Spleen (tissue), 11 donors: Measurements from ENCODE around the gene UTS2R. TPM values are rescaled to one million over a fixed set of nuclear protein-coding genes. Genes with fewer than 3 reads are reported as not detected.

Source experiments
- DNase-seq: peaks from one replicate; pipeline ENCODE4 v3.0.0-alpha.2; 2020
- H3K27ac ChIP-seq, 8 donors: fragments of 200-600 bp; sonication (generic) in 7 of 8; 1 replicate in 4 of 8; 2 replicates in 4 of 8; pipeline versions ENCODE4 v1.5.0 to v1.8.0; 2016 to 2021; ENCODE audit warnings: inconsistent platforms in 4 of 8, mild to moderate bottlenecking in 4 of 8, moderate library complexity in 1 of 8
- H3K27me3 ChIP-seq, 7 donors: fragments of 200-600 bp; sonication (generic) in 6 of 7; replicated peaks in 1 of 7; 1 replicate in 4 of 7; 2 replicates in 3 of 7; pipeline versions ENCODE4 v1.5.0 to v1.8.0; 2016 to 2021; ENCODE audit warnings: inconsistent platforms in 3 of 7, mild to moderate bottlenecking in 1 of 7
- H3K36me3 ChIP-seq, 6 donors: fragments of 200-600 bp; sonication (generic) in 5 of 6; 1 replicate in 4 of 6; 2 replicates in 2 of 6; pipeline versions ENCODE4 v1.5.0 to v1.8.0; 2016 to 2021; ENCODE audit warnings: inconsistent platforms in 2 of 6
- H3K4me1 ChIP-seq, 6 donors: fragments of 200-600 bp; sonication (generic) in 5 of 6; 1 replicate in 3 of 6; 2 replicates in 3 of 6; pipeline versions ENCODE4 v1.5.0 to v1.8.0; 2016 to 2021; ENCODE audit warnings: inconsistent platforms in 3 of 6
- H3K4me3 ChIP-seq, 8 donors: fragments of 200-600 bp; sonication (generic) in 7 of 8; 1 replicate in 4 of 8; 2 replicates in 4 of 8; pipeline versions ENCODE4 v1.5.0 to v1.8.0; 2016 to 2021; ENCODE audit warnings: inconsistent platforms in 4 of 8, mild to moderate bottlenecking in 4 of 8, moderate library complexity in 2 of 8
- H3K9me3 ChIP-seq, 8 donors: fragments of 200-600 bp; sonication (generic) in 7 of 8; 1 replicate in 4 of 8; 2 replicates in 4 of 8; pipeline versions ENCODE4 v1.5.0 to v1.8.0; 2016 to 2021; ENCODE audit warnings: inconsistent platforms in 4 of 8
- CTCF ChIP-seq, 11 experiments: fragments of 200-600 bp in 7 of 11; fragments of 450-650 bp in 4 of 11; sonication (generic) in 4 of 11; IDR thresholded peaks in 8 of 11; conservative IDR thresholded peaks in 3 of 11; 1 replicate in 7 of 11; 2 replicates in 4 of 11; pipeline versions ENCODE4 v1.4.0 to v1.8.0; 2016 to 2021; ENCODE audit warnings: antibody characterized with exemption in 11 of 11, inconsistent platforms in 4 of 11, mild to moderate bottlenecking in 1 of 11
- POLR2A ChIP-seq, 3 donors: fragments of 450-650 bp; IDR thresholded peaks; one replicate each; pipeline ENCODE4 v1.5.1; 2017; ENCODE audit warnings: antibody characterized with exemption in 3 of 3, mild to moderate bottlenecking in 1 of 3
- POLR2AphosphoS5 ChIP-seq, 3 donors: sonication (generic); formaldehyde crosslinking; IDR thresholded peaks; one replicate each; pipeline ENCODE4 v1.5.1; 2017; ENCODE audit warnings: antibody characterized with exemption in 3 of 3
- WGBS, 5 donors: extraction: QIAGEN DNeasy Blood & Tissue Kit in 3 of 5; methylation state at CpG; one replicate each; pipeline versions ENCODE4 v1.1.5 to v1.1.7; 2013 to 2018; 5-methylcytosine and 5-hydroxymethylcytosine counted together
- intact Hi-C: fragments of 100-400 bp; cut with DNase I; formaldehyde crosslinking; loops from one replicate; pipeline ENCODE4 v1.15.0; 2023; ENCODE audit warnings: low total_unique reads
- polyA plus RNA-seq, 3 donors: library from polyadenylated mRNA; stranded (reverse); fragments of 200-250 nt; gene quantifications; one replicate each; pipeline ENCODE4 v1.2.1, GENCODE V29; 2013
- total RNA-seq, 7 donors: library from RNA; depleted of rRNA in 3 of 7; stranded (reverse); fragments of >200 nt in 3 of 7; fragmentation: NEBNext Ultra II Directional in 4 of 7; extraction: Animal tissue kit (Norgen Biotek cat#: 25700) in 4 of 7; gene quantifications; one replicate each; pipeline versions ENCODE4 v1.1.0 to v1.2.1, GENCODE V29; 2016 to 2021
- donor health status: healthy with polysubstance abuse.
- donor health status: DM: no; HTN: no; CAD: no; lungs with moderate emphysema.
- donor health status: DM: no; HTN: no; CAD: no.
- donor health status: Bipolar disorder and iron deficiency.
- donor health status: healthy.
- donor health status: DM: no; HTN: no; CAD: no.
- donor health status: DM: yes; HTN: yes; CAD: no.

Gene UTS2R
- total and polyA plus RNA-seq, 10 donors, result 0.26 to 3.1 (median 0.60) TPM; not detected in 5

DNA sequence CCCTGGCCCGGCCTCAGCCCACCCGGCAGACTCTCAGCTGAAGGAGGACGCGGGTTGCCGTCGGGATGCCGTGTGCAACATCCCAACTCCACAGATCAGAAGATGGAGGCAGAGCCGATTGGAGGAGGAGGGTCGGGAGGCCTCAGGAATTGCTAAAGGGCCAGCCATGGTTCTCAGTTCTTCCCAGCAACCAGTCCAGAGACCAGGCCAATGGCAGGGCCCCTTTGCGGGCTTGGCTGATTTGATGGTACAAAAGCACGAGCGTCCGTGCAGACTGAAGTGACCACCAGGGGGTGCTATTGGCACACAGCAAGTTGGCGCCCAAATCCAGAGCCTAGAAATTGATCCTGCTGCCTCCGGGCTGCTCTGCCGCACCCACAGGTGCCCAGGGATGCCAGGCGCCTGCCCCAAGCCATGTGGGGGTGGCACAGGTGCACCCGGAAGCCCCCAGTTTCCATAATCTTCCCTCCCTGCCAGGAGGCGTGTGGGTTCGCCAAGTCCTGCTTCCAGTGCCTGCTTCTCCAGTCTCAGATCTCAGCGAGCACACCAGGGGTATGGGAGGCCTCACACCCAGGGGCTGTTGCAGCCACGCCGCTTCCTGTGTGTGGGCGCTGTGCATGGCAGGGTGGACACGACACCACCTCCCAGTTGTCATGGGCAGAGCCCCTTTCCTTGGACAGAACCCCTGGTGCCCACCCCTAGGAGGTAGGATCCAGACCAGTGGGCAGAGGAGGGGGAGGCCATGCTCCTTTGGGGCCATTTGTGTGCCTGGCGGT, 19.7 kb upstream of the UTS2R start:
- H3K4me3 ChIP-seq, result no peak overlapping the region
- peak; percentile 93 for DNase-seq
- intact Hi-C loops, result loop anchor here (2.0 to 5.0 kb wide), 2 partner anchors 63 to 200 kb away; no protein-coding TSS in a partner anchor
- H3K4me1 ChIP-seq, result peaks cover 3 to 20% (median 6%) of the 10 kb centered on the region in 6 donors
- peaks cover 0 to 76% (median 5%) of the 10 kb centered on the region in 7 donors for H3K27me3 ChIP-seq
- WGBS, 5 donors, result 39 to 48% (median 40%) methylated on average over 14 to 26 of the region's 26 CpGs
- H3K36me3 ChIP-seq, result no peaks in the 10 kb centered on the region
- no peaks in the 10 kb centered on the region for H3K9me3 ChIP-seq
- H3K27ac ChIP-seq, result no peak overlapping the region
- TF ChIP-seq CTCF (IDR thresholded peaks at IDR 0.05 in 8 of 11, conservative IDR thresholded peaks at IDR 0.05 in 3 of 11), result peak; percentile 83 to 97 (median 94)
- TF ChIP-seq POLR2AphosphoS5 (IDR thresholded peaks at IDR 0.05), result peak; percentile 38 to 51 (median 40)
- no peak for TF ChIP-seq POLR2A (IDR thresholded peaks at IDR 0.05)

GRCh38 chr17:82353484-82353883, 18.1 kb upstream of the UTS2R start:
- DNase-seq, result no peak
- no peak overlapping the region for H3K27ac ChIP-seq
- H3K4me3 ChIP-seq, result no peak overlapping the region
- H3K9me3 ChIP-seq, result no peaks in the 10 kb centered on the region
- TF ChIP-seq POLR2AphosphoS5 (IDR thresholded peaks at IDR 0.05) (no peak), CTCF (IDR thresholded peaks at IDR 0.05 in 8 of 11, conservative IDR thresholded peaks at IDR 0.05 in 3 of 11) (no peak), POLR2A (IDR thresholded peaks at IDR 0.05) (no peak)
- peaks cover 0 to 79% (median 7%) of the 10 kb centered on the region in 7 donors for H3K27me3 ChIP-seq
- intact Hi-C loops, result loop anchor here (5.0 kb wide), 1 partner anchor 199 kb away; no protein-coding TSS in a partner anchor
- no peaks in the 10 kb centered on the region for H3K36me3 ChIP-seq
- 82 to 89% (median 84%) methylated on average over 4 to 8 of the region's 8 CpGs; no CpG with 5 or more reads in 1 of the 5 donors for WGBS, 5 donors
- H3K4me1 ChIP-seq, result peaks cover 3 to 21% (median 6%) of the 10 kb centered on the region in 6 donors

GRCh38 chr17:82354804-82355308, 16.7 kb upstream of the UTS2R start:
- intact Hi-C loops, result loop anchor here (5.0 kb wide), 1 partner anchor 197 kb away; no protein-coding TSS in a partner anchor

More at GRCh38 chr17:82354804-82355308, 16.7 kb upstream of the UTS2R start:
- peaks cover 0 to 79% (median 7%) of the 10 kb centered on the region in 7 donors for H3K27me3 ChIP-seq
- H3K4me3 ChIP-seq, result no peak overlapping the region
- no peak overlapping the region for H3K27ac ChIP-seq
- no peaks in the 10 kb centered on the region for H3K9me3 ChIP-seq
- peaks cover 3 to 19% (median 6%) of the 10 kb centered on the region in 6 donors for H3K4me1 ChIP-seq
- TF ChIP-seq POLR2AphosphoS5 (IDR thresholded peaks at IDR 0.05) (no peak), POLR2A (IDR thresholded peaks at IDR 0.05) (no peak), CTCF (IDR thresholded peaks at IDR 0.05 in 8 of 11, conservative IDR thresholded peaks at IDR 0.05 in 3 of 11) (no peak)
- 84 to 90% (median 88%) methylated on average over 7 of the region's 7 CpGs for WGBS, 5 donors
- H3K36me3 ChIP-seq, result no peaks in the 10 kb centered on the region
- no peak for DNase-seq
